PFSK-1 (cell line): ENCODE data around the gene ITPR3. TPM values are rescaled to one million over a fixed set of nuclear protein-coding genes. Genes with fewer than 3 reads are reported as not detected.

Source experiments
- FOXP2 ChIP-seq: optimal IDR thresholded peaks from 2 replicates; pipeline ENCODE3; 2011; ENCODE audit warnings: borderline replicate concordance, control low read depth, inconsistent platforms; ENCODE audit not compliant: insufficient read depth; ENCODE audit errors: extremely low read length, extremely low read depth
- POLR2AphosphoS5 ChIP-seq: IDR thresholded peaks from 2 replicates; pipeline ENCODE4 v1.6.1; 2012; ENCODE audit warnings: low read depth, mild to moderate bottlenecking, control low read depth, low read length, moderate library complexity
- REST ChIP-seq, 2 experiments: IDR thresholded peaks; 2 replicates each; pipeline versions ENCODE4 v1.6.1 to v1.8.0; 2011 to 2012; ENCODE audit warnings: low read depth in 2 of 2, low read length in 2 of 2, control low read depth in 1 of 2, inconsistent platforms in 1 of 2, mild to moderate bottlenecking in 1 of 2, moderate library complexity in 1 of 2; ENCODE audit not compliant: insufficient read depth in 1 of 2
- SIN3A ChIP-seq: IDR thresholded peaks from 2 replicates; pipeline ENCODE4 v1.6.1; 2012; ENCODE audit warnings: mild to moderate bottlenecking, low read length, moderate library complexity, borderline replicate concordance; ENCODE audit not compliant: insufficient read depth
- TAF1 ChIP-seq: IDR thresholded peaks from 2 replicates; pipeline ENCODE4 v1.6.1; 2012; ENCODE audit warnings: low read length, control low read depth, borderline replicate concordance; ENCODE audit not compliant: insufficient read depth
- polyA plus RNA-seq: library from polyadenylated mRNA; unstranded; fragments of >200 nt; gene quantifications from one replicate; pipeline ENCODE4 v1.2.1, GENCODE V29; 2012; ENCODE audit warnings: low read depth, missing spikeins; ENCODE audit not compliant: insufficient read length

Gene ITPR3
- polyA plus RNA-seq, result 23.7 TPM

- TF ChIP-seq REST (IDR thresholded peaks at IDR 0.05; ENCODE audit: insufficient read depth in 1 of 2, low read depth in 2 of 2, low read length in 2 of 2), result no peak
- no peak for TF ChIP-seq FOXP2
- TF ChIP-seq TAF1, result no peak
- TF ChIP-seq POLR2AphosphoS5, result no peak
- TF ChIP-seq SIN3A, result no peak
These were observed at the start of gene ITPR3 for GRCh38 chr6:33620856-33621710. Gene ITPR3 (plus strand): TSS chr6:33621322. CDS start chr6:33621603, 281 bp downstream.

GRCh38 chr6:33571637-33572316 is 49.3 kb upstream of the ITPR3 start:
- TF ChIP-seq TAF1, result no peak
- TF ChIP-seq FOXP2, result no peak
- no peak for TF ChIP-seq REST (IDR thresholded peaks at IDR 0.05; ENCODE audit: insufficient read depth in 1 of 2, low read depth in 2 of 2, low read length in 2 of 2)
- TF ChIP-seq POLR2AphosphoS5, result no peak
- no peak for TF ChIP-seq SIN3A

- TF ChIP-seq FOXP2 (no peak), SIN3A (no peak), REST (IDR thresholded peaks at IDR 0.05; ENCODE audit: insufficient read depth in 1 of 2, low read depth in 2 of 2, low read length in 2 of 2) (no peak), TAF1 (no peak), POLR2AphosphoS5 (no peak)
These were observed 45.9 kb upstream of the ITPR3 start for GRCh38 chr6:33575211-33575610.

DNA sequence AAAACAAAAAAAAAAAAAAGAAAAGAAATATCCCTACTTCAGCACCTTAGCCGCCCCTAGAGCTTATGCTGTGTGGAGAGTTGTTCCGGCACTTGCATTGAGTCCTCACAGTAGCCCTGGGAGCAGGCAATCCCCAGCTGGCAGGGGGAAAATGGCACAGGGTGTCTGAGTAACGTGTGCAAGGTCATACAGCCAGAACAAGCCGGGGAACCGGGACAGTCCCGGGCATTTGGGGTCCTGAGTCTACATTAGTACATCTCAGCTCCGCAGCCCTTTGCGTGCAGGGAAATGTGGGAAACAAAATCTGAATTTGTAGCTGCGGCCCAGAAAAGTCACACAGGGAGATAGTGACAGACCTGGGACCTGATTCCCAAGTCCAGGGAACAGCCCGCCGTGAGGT is 44.5 kb upstream of the ITPR3 start:
- TF ChIP-seq SIN3A (no peak), REST (IDR thresholded peaks at IDR 0.05; ENCODE audit: insufficient read depth in 1 of 2, low read depth in 2 of 2, low read length in 2 of 2) (no peak)

- no peak for TF ChIP-seq REST (IDR thresholded peaks at IDR 0.05; ENCODE audit: insufficient read depth in 1 of 2, low read depth in 2 of 2, low read length in 2 of 2)
- TF ChIP-seq POLR2AphosphoS5, result no peak
- no peak for TF ChIP-seq SIN3A
- TF ChIP-seq TAF1, result no peak
- no peak for TF ChIP-seq FOXP2
These were observed 44.0 kb upstream of the ITPR3 start for GRCh38 chr6:33577106-33577535.
